ENCODE measurements around the gene CST3. TPM values are rescaled to one million over a fixed set of nuclear protein-coding genes. Genes with fewer than 3 reads are reported as not detected.
"Not testable (repeated sequence)": the region's sequence is repeated elsewhere in the genome, so short reads cannot be mapped to it uniquely, and the experiment has no call there.

The CST3 gene
- total RNA-seq, 1 donor from 2014 or later, result 1,106 TPM

GRCh38 chr20:23663180-23663579 is 25.4 kb upstream of the CST3 start:
- Histone ChIP-seq H3K27me3 (no peaks in the 10 kb centered on the region), H3K27ac (no peak overlapping the region), H3K36me3 (no peaks in the 10 kb centered on the region), H3K4me3 (no peak overlapping the region), H3K9me3 (no peaks in the 10 kb centered on the region), H3K4me1 (peaks cover 4% of the 10 kb centered on the region)
- intact Hi-C loops (cut with DNase I), result loop anchor here (5.0 to 10.0 kb wide), 2 partner anchors 218 to 1261 kb away; no protein-coding TSS in a partner anchor
- TF ChIP-seq CTCF (IDR thresholded peaks at IDR 0.05), result no peak
- no peak for TF ChIP-seq POLR2AphosphoS5 (IDR thresholded peaks at IDR 0.05; ENCODE audit: insufficient read depth in 1 of 2, low read depth in 1 of 2)
- no peak for TF ChIP-seq POLR2A (IDR thresholded peaks at IDR 0.05)
- DNase-seq (ENCODE audit: extremely low spot score in 2 of 2), result peak in 1 of 2 donors; percentile 72

GRCh38 chr20:23662276-23662870 is 24.6 kb upstream of the CST3 start:
- no peaks in the 10 kb centered on the region for H3K27me3 ChIP-seq
- DNase-seq (ENCODE audit: extremely low spot score in 2 of 2), result peak in 1 of 2 donors; percentile 77
- TF ChIP-seq CTCF (IDR thresholded peaks at IDR 0.05) (no peak), POLR2AphosphoS5 (IDR thresholded peaks at IDR 0.05; ENCODE audit: insufficient read depth in 1 of 2, low read depth in 1 of 2) (no peak), POLR2A (IDR thresholded peaks at IDR 0.05) (no peak)
- H3K4me1 ChIP-seq, result peaks cover 4% of the 10 kb centered on the region
- intact Hi-C loops (cut with DNase I), result loop anchor here (5.0 to 10.0 kb wide), 2 partner anchors 218 to 1260 kb away; no protein-coding TSS in a partner anchor
- no peak overlapping the region for H3K4me3 ChIP-seq
- H3K9me3 ChIP-seq, result no peaks in the 10 kb centered on the region
- no peak overlapping the region for H3K27ac ChIP-seq
- no peaks in the 10 kb centered on the region for H3K36me3 ChIP-seq

- H3K4me3 ChIP-seq, result no peak overlapping the region
- H3K4me1 ChIP-seq, result peaks cover 8% of the 10 kb centered on the region
- no peaks in the 10 kb centered on the region for H3K36me3 ChIP-seq
- TF ChIP-seq POLR2A (IDR thresholded peaks at IDR 0.05) (no peak), CTCF (IDR thresholded peaks at IDR 0.05) (no peak), POLR2AphosphoS5 (IDR thresholded peaks at IDR 0.05; ENCODE audit: insufficient read depth in 1 of 2, low read depth in 1 of 2) (no peak)
- no peak overlapping the region for H3K27ac ChIP-seq
- intact Hi-C loops (cut with DNase I), result loop anchor here (5.0 to 10.0 kb wide), 2 partner anchors 216 to 1259 kb away; no protein-coding TSS in a partner anchor
- H3K9me3 ChIP-seq, result no peaks in the 10 kb centered on the region
- peak in 1 of 2 donors; percentile 43 for DNase-seq (ENCODE audit: extremely low spot score in 2 of 2)
- H3K27me3 ChIP-seq, result no peaks in the 10 kb centered on the region
Observed at GRCh38 chr20:23661002-23661429, 23.3 kb upstream of the CST3 start.

GRCh38 chr20:23659989-23660837 is 22.5 kb upstream of the CST3 start:
- intact Hi-C loops (cut with DNase I), result loop anchor here (5.0 to 10.0 kb wide), 2 partner anchors 215 to 1258 kb away; no protein-coding TSS in a partner anchor
- H3K36me3 ChIP-seq, result no peaks in the 10 kb centered on the region
- peaks cover 16% of the 10 kb centered on the region for H3K4me1 ChIP-seq
- no peaks in the 10 kb centered on the region for H3K27me3 ChIP-seq
- peak in 1 of 2 donors; percentile 49 for DNase-seq (ENCODE audit: extremely low spot score in 2 of 2)
- H3K27ac ChIP-seq, result peak overlapping the region; percentile 38
- no peaks in the 10 kb centered on the region for H3K9me3 ChIP-seq
- no peak overlapping the region for H3K4me3 ChIP-seq
- no peak for TF ChIP-seq POLR2AphosphoS5 (IDR thresholded peaks at IDR 0.05; ENCODE audit: insufficient read depth in 1 of 2, low read depth in 1 of 2)
- TF ChIP-seq CTCF (IDR thresholded peaks at IDR 0.05), result no peak
- TF ChIP-seq POLR2A (IDR thresholded peaks at IDR 0.05), result no peak

- DNase-seq (ENCODE audit: extremely low spot score in 2 of 2), result peak in 1 of 2 donors; percentile 40
- peaks cover 23% of the 10 kb centered on the region for H3K4me1 ChIP-seq
- H3K27ac ChIP-seq; H3K27me3 ChIP-seq; H3K9me3 ChIP-seq; H3K4me3 ChIP-seq; H3K36me3 ChIP-seq; intact Hi-C loops (cut with DNase I): not testable (repeated sequence)
Observed at GRCh38 chr20:23659610-23659988, 21.8 kb upstream of the CST3 start.

Data from vagina (tissue), 2 donors.